Measurements from ENCODE around the gene MR1.
"Not testable (repeated sequence)": the region's sequence is repeated elsewhere in the genome, so short reads cannot be mapped to it uniquely, and the experiment has no call there.

MR1 gene

GRCh38 chr1:181032535-181032934 is 1.2 kb upstream of the MR1 start:
- no peak for DNase-seq

DNA sequence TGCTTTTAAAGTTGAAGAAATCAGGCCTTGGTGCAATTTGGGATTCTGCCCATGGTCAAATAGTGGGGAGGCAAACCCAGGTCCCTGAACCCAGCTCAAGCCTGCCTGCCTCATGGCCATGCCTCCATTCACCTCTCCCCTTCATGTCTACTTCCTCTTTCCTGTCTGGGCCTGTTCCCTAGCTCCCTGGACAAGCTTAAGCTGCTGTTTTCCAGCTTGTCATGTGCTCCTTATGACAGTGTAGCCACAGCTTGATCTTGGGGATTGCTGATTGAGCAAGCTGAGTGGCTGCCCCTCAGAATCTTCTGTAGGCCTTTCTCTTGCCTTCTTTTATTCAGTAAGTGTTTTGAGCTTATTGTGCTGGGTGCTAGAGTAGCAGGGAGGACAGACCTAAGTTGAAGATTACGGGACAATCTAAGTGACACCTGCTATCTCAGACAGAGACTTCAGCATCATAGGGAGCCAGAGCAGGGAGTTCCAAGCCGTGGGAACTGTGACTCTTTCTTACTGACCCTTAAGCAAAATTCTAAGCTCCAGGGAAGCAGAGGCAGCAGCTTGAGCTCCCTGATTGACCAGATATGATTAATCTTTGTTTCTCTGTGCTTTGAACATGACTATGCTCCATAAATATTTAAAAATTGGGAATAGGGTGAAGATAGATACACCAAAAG is 520 bp upstream of the MR1 start:
- DNase-seq = peak; percentile 18 to 38

- DNase-seq = not testable (repeated sequence)
Observed at GRCh38 chr1:181035210-181035609, 1.4 kb downstream of the MR1 start.

DNA sequence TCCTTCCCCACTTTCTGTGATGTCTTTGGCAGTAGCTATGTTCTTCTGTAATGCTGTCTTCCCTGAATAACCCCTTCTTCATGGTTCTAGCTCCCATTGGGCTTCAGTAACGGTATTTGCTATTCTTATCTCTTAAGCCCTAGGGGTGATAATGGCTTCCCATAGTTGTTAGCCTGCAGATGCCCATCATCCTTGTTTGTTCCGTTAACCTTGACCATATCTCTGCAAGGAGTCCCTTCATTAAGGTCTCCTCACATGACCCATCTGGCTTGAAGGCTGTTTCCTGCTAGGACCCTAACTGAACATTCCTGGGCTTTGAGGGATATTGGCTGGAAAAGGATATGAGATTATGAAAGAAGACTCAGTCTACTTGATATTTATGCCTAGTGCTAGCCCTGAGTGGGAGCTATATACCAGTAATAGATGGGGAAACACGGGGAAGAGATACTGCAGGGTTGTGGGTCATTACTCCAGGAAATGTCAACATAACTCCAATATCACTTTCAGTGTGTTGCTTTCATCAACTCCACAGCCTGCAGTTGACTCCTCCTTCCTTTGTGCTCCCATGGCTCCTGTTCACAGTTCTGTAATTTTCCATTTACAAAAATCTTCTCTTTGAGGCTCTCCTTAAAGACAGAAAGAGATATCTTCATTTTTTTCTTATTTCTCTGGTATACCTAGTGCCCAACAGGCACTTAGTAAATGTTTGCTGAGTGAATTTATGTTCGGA is 2.5 kb downstream of the MR1 start:
- no peak for DNase-seq

GRCh38 chr1:181037386-181037785 is 3.6 kb downstream of the MR1 start:
- no peak for DNase-seq

DNA sequence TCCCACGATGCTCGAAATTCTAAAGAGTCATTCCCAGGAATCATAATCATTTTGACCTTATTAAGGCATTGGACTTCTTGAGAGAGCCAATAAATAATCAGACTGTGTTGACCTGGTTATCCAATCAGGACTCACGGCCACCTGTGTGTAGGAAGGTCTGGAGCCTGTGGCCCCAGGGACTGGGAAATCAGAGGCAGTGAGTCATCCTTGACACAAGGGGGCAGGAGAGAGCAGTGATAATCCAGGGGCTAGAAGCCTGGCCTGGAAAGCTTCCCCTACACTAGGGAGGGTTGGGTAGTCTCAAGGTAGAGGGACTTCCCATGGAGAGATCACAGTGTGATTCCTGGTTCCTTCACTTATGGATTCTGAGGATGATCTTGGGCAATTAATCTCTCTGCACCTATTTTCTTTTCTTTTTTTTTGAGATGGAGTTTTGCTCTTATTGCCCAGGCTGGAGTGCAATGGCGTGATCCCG is 4.7 kb downstream of the MR1 start:
- peak; percentile 55 to 67 for DNase-seq

DNA sequence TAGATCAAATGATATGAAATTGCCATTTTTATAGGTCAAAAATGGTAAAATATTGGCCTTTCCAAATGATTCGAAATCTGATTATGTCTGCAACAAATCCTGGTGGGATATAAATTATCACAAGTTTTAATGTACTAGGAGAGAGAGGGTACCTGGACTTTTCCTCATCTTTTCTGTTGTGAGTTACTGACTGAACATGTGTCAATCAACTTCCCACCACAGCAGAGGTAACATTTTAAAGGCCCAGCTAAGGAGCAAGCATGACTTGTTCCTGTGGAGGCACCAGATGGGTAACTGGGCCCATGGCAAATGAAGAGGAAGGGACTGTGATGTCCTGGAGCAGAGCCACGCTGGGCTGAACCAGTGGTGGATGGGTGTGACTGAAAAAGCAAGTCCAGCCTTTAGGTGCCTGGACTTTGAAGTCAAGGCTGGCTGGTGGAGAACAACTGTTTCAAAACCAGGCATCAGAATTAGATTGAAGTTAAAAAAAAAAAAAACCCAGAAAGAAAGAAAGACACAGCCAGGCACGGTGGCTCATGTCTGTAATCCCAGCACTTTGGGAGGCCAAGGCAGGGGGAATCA is 6.6 kb downstream of the MR1 start:
- DNase-seq = no peak

- no peak for DNase-seq
Observed at GRCh38 chr1:181043025-181043888, 9.5 kb downstream of the MR1 start.

- DNase-seq = peak; percentile 48 to 51
Observed at GRCh38 chr1:181044449-181044966, 10.7 kb downstream of the MR1 start.

- not testable (repeated sequence) for DNase-seq
Observed at GRCh38 chr1:181045946-181046345, 12.2 kb downstream of the MR1 start.

DNA sequence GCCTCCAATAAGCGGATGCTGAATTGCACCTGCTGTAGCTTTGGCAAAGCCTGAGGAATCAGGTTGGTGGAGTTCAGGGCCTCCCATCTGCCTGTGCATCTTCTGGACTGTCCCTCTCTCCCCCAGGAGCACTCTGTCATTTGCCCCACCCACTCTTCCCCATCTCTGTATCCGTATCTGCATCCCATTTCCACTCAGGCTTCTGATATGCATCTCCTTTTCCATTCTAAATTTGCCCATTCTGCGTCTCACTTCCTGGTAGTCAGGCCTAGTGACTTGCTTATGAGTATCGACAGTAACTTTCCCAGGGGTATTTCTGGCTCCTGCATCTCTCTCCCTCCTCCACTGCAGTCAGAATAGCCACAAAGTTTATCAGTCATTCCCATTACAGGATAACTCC is 15.6 kb downstream of the MR1 start:
- no peak for DNase-seq

DNA sequence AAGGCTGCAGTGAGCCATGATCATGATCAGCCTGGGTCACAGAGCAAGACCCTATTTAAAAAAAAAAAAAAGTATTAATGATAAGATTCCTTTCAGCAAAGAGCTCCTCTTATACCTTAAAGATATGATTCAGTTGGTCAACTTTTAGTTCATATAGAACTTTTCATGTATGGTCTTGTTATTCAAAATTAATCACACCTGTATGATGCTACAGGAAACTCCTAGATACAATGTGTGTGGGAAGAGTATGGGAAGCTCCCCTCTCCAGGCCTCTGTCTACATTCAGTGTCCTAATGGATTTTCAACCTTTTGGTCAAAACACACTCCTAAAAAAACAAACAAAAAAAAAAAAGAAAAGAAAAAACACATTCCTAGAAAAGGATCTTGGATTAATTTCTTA is 17.1 kb downstream of the MR1 start:
- DNase-seq = no peak

- no peak for DNase-seq
Observed at GRCh38 chr1:181056560-181056959, 22.8 kb downstream of the MR1 start.

- DNase-seq = no peak
Observed at GRCh38 chr1:181057079-181057478, 23.3 kb downstream of the MR1 start.

DNA sequence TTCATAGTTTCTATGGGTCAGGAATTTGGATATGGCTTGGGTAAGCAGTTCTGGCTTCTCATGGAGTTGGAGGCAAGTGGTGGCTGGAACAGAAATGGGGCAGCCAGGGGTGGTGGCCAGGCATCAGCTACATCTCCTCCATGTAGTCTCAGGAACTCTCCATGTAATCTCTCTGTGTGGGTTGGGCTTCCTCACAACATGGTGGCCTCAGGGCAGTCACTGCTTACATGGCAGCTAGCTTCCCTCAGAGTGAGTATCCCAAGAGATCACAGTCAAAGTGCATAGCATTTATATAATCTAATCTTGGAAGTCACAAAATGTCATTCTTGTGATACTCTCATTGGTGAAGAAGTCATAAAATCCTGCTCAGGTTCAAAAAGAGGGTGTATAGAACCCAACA is 25.7 kb downstream of the MR1 start:
- DNase-seq = no peak

GRCh38 chr1:181060066-181060465 is 26.3 kb downstream of the MR1 start:
- no peak for DNase-seq

GRCh38 chr1:181060947-181061346 is 27.2 kb downstream of the MR1 start:
- not testable (repeated sequence) for DNase-seq

DNA sequence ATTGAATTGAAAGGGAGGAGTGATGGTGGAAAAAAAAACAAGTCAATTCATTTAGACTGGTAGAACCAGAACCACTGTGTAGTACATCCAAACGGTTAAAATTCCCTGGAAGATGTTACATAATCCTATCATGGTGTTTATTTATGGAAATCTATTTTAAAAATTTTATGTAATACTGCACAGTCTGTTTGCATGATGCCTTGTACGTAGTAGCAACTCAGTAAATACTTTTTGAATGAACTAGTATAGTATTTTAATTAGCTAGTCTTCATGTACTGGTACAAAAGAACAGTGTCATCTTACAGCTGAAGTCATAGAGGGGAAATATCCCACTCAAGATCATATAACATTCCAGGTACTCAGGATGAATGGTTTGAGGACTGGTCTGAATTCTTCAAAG is 27.7 kb downstream of the MR1 start:
- DNase-seq = no peak

- peak; percentile 16 to 34 for DNase-seq
Observed at GRCh38 chr1:181061891-181062835, 28.4 kb downstream of the MR1 start.

GRCh38 chr1:181062836-181063428 is 29.1 kb downstream of the MR1 start:
- DNase-seq = peak; percentile 20 to 34

- no peak for DNase-seq
Observed at GRCh38 chr1:181064011-181064623, 30.3 kb downstream of the MR1 start.

Measured in stimulated activated CD4-positive, alpha-beta T cell treated with anti-CD3 and anti-CD28 coated beads, Interleukin-2, amount 100 ng/mL, for 24 hours (primary cell).